GM19043 (cell line): ENCODE measurements around the gene HASPIN.
"Not testable (repeated sequence)": the region's sequence is repeated elsewhere in the genome, so short reads cannot be mapped to it uniquely, and the experiment has no call there.

Source experiments
- ATAC-seq: cut with Tn5 transposase; IDR thresholded peaks from one replicate; pipeline ENCODE4 v1.9.1; 2021; ENCODE audit warnings: low read depth; ENCODE audit not compliant: unreplicated experiment

The HASPIN gene

DNA sequence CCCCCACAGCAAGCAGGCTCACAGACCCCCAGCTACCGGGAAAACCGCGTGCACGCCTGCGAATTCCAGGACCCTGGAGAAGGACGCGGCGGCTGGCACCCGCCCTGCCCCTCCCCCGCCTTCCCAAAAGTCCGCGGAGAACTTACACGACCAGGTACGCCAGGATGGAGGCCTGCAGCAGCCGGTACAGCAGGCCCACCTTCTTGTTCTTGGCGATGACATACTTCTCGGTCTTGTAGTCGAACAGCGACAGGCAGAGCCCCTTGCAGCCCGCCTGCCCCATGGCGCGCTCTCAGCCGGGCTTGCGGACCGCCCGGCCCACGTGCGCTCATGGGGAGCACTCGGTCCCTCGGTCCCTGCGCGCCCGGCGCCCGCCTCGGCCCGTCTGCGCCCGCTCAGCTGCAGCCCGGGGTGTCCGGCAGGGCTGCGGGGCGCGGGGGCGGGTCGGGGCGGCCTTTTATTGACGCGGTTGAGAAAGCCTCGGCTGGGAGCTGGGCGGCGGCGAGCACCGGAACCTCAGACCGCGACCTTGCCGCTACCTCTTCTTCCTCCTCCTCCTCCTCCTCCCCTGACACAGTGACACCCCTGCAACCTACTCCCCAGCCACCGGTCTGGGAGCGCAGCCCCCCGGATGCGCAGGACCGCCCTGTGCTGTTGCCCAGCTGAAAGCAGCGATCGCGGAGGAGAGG, 27.8 kb upstream of the HASPIN start, which contains the start of gene P2RX5:
Gene P2RX5, minus strand, starts transcription at position 433 of the 689 bp plus-strand sequence. Its CDS starts 150 bp downstream, at position 283.
- no peak for ATAC-seq

DNA sequence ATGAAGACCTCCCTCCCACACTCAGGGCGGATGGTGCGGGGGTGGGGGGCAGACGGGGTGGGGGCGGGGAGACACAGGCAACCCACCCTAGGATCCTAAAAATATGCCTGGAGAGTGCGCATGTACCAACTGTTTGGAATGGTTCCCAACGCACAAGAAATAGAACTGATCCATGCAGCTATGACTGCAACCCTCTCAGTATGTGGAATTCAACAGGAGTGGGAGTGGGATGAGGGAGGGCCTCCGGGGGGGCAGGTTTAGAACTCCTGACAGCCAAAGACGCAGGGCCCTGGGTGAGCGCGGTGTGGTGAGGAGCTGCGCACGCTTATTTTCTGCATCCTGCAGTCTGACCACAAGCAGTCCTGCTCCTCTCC, 26.6 kb upstream of the HASPIN start:
- ATAC-seq = no peak

DNA sequence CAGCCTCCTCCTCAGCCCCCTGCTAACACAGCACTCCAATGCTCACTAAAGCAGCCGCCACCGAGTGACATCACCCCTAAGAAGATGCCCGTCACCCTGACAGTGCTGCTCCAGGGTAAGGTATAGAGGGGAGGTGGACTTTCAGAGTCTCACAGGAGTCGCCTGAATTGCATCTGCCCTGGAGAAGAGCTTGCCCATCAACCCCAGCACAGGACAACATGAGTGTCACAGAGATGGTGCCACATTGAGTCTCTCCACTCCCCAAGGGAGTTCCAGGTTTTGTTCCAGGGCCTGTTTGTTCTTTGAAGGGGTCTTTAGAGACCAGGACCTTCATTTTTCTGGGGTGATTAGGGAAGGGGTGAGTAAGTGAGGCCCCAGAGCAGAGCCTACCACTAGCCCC, 25.6 kb upstream of the HASPIN start:
- no peak for ATAC-seq

DNA sequence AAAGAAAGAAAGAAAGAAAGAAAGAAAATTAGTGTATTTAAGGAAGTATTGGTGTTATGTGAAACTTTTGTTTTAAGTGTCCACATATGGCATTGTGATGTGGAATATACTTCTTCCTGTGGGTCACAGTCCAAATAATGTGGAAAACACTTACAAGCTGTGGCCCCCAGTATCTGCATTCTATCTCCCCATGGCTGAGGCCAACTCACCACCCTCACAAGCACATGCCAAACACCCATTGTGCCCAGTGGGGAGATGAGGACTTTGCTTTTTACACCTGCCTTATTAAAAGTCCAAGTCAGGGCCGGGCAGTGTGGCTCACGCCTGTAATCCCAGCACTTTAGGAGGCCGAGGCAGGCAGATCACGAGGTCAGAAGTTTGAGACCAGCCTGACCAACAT, 23.8 kb upstream of the HASPIN start:
- no peak for ATAC-seq

DNA sequence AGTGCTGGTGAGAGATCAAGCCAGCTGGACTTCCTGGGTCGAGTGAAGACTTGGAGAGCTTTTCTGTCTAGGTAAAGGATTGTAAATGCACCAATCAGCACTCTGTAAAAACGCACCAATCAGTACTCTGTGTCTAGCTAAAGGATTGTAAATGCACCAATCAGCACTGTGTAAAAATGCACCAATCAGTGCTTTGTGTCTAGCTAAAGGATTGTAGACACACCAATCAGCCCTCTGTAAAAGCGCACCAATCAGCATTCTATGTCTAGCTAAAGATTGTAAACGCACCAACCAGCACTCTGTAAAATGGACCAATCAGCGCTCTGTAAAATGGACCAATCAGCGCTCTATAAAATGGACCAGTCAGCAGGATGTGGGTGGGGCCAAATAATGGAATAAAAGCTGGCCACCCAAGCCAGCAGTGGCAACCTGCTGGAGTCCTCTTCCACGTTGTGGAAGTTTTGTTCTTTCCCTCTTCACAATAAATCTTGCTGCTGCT, 21.6 kb upstream of the HASPIN start:
- not testable (repeated sequence) for ATAC-seq

DNA sequence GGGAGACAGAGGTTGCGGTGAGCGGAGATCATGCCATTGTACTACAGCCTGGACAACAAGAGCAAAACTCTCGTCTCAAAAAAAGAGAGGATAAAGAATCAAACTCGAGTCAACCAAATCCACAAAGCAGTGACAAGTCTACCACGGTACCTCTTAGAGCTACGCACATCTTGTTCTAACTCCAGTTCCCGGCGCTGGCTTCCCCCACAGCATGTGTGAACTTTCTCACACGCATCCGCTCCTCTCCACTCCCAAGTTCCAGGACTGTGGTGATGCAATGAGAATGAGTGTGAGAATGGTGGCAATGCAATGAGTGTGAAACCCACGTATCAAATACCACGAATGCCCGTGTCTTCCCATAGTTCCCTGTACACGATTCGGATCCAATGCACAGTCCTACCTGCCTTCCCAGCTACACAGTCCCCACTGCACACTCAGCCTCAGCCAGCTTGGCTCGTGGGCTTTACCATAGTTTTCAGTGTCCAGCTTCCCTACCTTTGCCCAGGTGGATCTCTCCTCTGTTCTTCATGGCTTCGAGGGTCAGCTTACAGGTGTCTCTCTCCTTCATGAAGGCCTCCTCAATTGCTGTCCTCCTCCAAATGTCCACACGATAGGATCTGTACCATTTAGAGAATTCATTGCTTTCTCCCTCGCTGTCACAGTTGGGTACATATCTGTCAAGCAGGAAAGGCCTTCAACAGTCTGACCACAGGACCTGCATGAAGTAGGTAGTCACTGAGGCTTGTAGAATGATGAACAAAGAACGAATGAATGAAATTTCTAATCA, 18.6 kb upstream of the HASPIN start:
- no peak for ATAC-seq

DNA sequence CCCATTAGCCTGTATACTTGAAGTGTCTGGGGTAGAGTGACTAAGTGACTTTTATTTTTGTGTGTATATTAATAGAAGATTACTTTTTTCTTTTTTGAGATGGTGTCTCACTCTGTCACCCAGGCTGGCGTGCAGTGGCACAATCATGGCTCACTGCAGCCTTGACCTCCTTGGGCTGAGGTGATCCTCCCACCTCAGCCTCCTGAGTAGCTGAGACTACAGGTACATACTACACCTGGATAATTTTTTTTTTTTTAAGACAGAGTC, 18.1 kb upstream of the HASPIN start:
- not testable (repeated sequence) for ATAC-seq

DNA sequence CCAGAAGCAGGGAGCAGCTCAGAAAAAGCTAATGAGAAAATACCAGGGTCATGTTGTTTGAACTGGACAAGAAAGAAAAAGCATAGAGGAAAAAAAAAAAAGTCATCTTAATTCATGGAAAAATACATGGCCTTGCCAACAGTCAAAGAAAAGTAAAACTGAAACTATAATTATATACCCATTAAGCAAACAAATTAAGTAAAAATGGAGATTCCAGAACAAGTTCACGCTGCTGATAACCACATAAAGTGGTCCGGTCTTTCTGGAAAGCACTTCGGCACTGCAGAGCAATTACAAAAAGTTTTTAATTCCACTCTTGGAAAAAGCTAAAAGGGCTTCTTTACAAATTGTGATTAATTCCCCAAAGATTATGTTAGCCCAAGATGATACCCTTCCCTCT, 15.3 kb upstream of the HASPIN start:
- no peak for ATAC-seq

DNA sequence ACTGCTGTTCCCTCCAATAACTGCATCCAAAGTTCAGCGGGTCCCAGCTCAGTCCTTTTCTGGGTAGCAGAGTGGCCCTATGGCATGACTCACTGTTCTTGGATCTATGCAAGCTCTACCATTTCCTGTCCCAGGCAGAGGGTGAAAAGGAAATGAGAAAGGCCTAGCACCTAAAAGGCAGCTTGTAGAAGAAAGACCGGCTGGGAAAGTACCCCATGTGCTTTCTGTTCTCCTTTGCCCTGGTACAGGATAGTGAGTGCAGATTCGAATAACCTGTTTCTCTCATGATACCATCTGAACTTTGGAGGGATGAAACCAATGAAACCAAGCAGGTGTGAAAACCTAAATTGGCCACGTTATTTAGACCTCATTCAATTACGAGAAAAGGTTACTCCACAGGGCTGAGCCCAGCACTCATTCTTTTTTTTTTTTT, 12.7 kb upstream of the HASPIN start:
- peak; percentile 89 for ATAC-seq

DNA sequence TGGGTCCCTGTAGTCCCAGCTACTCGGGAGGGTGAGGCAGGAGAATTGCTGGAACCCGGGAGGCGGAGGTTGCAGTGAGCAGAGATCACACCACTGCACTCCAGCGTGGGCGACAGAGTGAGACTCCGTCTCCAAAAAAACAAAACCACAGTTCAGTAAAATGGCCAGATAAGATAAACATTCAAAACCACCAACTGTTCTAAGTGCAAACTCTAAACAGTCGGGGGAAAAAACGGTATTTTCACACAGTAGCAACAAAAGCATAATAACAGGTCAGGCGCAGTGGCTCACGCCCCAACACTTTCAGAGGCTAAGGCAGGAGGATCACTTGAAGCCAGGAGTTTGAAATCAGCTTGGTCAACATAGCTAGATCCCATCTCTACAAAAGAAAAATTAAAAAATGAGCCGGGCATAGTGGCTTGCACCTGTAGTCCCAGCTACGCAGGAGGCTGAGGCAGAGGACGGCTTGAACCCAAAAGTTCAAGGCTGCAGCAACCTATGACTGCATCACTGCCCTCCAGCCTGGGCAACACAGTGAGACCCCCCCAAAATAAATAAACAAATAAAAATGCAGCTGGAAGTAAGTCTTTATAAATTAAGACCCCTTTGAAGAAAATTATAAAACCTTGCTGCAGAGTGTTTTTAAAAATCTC, 10.8 kb upstream of the HASPIN start:
- ATAC-seq = no peak

DNA sequence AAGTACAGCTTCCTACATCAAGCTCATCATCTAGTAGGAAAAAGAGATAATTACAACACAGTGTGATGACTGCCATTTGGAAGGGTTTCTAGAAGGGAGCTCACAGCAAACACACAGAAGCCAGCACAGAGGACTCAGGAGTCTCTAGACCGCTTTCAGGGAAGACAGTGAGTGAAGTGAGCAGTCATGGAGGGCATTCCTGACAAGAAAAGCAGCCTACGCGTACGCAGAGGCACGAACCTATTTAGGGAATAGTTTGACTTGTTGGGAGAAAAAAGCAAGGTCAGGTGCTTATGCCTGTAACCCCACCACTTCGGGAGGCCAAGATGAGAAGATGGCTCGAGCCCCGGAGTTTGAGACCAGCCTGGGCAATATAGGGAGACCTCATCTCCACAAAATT, 8.4 kb upstream of the HASPIN start:
- ATAC-seq = no peak

DNA sequence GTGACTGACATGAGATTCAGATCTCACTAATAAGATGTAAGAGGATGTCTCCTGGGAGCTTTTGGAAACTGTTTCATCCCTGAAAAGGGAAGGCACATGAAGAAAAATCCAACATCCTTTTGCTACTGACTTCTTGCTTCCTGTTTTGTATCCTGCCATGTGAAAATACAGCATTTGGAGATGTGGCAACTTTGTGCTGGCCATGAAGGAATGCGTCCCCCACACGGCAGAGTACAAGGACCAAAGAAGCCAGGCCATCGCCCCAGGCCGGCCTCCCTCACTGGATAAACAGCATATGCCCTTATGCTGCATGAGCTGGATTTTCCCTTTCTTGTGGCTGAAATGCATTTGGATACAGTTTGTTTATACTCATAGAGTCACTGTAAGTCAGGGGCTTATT, 5.5 kb upstream of the HASPIN start:
- no peak for ATAC-seq

DNA sequence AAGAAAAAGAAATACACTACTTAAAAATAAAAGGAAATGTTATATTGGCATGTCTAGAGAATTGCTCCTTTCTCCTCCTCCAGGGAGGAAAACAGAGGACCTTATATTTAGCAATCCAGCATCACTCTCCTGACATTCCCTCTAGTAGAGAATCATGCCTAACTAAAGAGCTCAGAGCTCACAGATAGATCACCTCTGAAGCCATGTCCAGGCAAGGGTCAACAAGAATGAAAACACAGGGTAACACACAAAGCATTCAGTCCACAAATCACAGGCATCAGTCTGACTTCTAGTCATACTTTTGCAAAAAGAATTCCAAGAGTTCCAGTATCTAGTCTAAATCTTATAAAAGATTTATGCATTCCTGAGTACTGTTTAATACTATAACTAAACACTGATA, 4.4 kb upstream of the HASPIN start:
- ATAC-seq = no peak

DNA sequence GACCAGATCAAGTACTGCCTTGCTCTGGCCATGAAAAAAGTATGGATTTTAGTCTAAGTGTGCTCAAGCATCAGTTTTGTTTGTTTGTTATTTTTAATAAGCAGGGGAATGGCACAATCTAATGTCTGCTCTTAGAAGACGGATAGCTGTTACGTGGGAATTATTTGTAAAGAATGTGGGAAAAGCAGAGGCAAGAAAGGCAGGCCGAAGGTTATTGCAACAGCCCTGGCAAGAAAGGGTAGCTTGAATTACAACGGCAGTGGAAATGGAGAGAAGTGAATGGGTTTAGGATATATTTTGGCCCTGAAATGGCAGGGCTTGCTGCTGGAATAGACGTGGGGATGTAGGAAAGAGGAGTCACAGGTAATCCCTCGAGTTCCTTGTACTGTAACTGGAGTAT, 987 bp upstream of the HASPIN start:
- ATAC-seq = no peak

DNA sequence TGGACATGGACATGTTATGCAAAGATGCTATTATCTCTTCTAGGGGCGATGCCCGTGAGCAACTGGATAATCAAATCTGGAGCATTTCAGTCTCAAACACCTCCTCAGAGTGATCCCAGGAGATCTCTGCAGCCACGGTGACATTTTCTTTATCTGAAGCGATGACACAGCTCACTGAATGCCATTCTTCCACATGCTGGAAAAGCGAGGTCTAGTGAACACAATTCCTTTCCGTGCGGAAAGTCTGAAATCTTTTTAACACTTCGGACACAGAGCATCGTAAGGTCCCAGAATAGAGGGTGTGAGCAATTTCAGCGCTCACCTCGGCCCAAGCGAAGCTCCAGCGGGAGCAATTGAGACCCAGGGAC, 531 bp upstream of the HASPIN start:
- no peak for ATAC-seq

DNA sequence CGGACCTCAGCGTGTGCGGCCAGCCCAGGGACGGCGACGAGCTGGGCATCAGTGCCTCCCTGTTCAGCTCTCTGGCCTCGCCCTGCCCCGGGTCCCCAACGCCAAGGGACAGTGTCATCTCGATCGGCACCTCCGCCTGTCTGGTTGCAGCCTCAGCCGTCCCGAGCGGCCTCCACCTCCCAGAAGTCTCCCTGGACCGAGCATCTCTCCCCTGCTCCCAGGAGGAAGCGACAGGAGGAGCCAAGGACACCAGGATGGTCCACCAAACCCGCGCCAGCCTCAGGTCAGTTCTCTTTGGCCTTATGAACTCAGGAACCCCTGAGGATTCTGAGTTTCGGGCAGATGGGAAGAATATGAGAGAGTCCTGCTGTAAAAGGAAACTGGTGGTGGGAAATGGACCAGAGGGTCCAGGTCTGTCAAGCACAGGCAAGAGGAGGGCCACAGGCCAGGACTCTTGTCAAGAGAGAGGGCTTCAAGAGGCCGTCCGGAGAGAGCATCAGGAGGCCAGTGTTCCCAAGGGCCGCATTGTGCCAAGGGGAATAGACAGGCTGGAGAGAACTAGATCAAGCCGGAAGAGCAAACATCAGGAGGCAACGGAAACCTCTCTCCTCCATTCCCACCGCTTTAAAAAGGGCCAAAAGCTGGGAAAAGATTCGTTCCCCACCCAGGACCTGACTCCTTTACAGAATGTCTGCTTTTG, 825 bp downstream of the HASPIN start:
- no peak for ATAC-seq

DNA sequence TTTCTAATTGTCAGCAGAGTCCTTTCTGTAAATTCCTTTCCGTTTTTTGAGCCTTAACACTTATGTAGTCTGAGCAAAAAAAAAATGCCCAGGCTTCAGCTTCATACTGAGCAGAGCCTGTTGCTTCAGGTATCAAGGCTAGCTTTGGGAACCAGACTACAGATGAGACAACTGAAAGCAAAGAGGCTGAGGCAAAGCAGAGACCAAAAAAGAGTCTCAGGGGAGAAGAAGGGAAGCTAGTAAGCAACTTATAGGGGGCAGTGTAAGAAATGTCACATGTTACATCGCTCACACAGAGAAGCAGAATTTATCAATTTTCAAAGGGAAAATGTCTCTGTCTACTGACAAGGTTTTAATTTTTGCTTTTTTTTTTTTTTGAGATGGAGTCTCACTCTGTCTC, 3.3 kb downstream of the HASPIN start:
- no peak for ATAC-seq

DNA sequence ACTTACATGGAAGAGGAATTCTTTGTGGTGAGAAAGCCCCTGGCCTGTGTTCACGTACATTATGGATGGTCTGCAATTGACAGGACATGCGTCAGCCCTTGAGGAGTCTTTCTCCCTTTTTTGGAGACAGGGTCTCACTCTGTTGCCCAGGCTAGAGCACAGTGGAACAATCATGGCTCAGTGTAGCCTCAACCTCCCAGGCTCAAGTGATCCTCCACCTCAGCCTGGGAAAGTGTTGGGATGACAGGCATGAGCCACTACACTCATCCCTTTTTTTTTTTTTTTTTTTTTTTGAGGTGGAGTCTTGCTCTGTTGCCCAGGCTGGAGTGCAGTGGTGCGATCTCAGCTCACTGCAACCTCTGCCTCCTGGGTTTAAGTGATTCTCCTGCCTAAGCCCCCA, 4.4 kb downstream of the HASPIN start:
- not testable (repeated sequence) for ATAC-seq

DNA sequence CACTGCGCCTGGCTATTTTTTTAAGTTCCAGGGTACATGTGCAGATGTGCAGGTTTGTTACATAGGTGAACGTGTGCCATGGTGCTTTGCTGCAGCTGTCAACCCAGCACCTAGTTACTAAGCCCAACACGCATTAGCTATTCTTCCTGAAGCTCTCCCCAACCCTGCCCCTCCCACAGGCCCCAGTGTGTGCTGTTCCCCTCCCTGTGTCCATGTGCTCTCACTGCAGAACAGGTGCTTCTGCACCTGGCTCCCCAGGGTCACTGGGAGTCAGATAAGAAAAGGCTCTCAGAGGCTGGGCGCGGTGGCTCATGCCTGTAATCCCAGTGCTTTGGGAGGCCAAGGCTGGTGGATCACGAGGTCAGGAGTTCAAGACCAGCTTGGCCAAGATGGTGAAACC, 6.2 kb downstream of the HASPIN start:
- no peak for ATAC-seq

DNA sequence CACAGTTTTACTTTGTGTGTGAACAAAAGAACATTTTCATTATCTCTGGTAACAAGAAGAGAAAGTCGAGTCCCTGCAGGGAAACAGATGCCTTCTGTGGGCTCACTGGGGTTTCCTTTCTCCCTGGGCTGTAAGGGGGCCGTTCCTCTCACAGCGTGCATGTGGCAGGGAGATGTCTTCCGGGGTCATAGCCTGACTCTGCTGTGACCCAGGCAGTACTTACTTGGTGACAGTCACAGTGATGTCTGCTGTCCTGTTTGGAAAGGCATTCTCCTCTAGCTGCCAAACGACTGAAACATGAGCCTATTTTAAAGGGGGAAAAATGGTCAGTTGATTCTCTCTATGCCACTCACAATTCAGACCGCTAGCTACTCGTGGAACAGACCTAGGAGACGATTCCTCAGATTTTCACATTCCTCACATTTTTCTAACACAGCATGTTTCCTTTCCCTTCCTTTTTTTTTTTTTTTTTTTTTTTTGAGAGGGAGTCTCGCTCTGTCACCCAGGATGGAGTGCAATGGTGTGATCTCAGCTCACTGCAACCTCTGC, 7.3 kb downstream of the HASPIN start:
- ATAC-seq = no peak

DNA sequence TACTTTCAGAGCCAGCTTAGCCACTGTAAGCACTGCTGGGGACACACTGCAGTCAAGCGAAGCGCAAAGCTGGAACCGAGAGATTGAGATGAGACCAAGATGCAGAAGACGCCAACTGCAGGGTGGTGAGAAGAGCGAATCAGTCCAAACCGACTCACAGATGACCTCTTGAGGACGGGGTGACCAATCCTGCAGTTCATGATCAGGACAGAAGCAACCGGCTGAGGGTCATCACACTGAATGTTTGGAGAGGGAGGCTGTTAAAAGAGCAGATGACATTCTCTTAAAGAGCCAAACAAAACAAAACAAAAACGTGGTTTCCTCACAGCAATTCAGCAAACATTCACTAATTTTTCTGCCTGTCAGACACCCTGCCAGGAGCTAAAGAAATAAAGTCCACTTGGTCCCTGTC, 8.5 kb downstream of the HASPIN start:
- peak; percentile 59 for ATAC-seq
